Gastroesophageal sphincter (tissue), 3 donors: ENCODE measurements around the gene IFIT1.

Experiments
- CTCF ChIP-seq, 4 experiments: fragments of 200-600 bp in 2 of 4; fragments of 450-650 bp in 2 of 4; sonication (generic) in 1 of 4; IDR thresholded peaks; one replicate each; pipeline ENCODE4 v1.5.1; 2017 to 2019; ENCODE audit warnings: antibody characterized with exemption in 4 of 4, mild to moderate bottlenecking in 2 of 4, moderate library complexity in 2 of 4
- POLR2A ChIP-seq, 2 donors: fragments of 450-650 bp; IDR thresholded peaks; one replicate each; pipeline ENCODE4 v1.6.1; 2017; ENCODE audit warnings: antibody characterized with exemption in 2 of 2, mild to moderate bottlenecking in 2 of 2, moderate library complexity in 1 of 2

DNA sequence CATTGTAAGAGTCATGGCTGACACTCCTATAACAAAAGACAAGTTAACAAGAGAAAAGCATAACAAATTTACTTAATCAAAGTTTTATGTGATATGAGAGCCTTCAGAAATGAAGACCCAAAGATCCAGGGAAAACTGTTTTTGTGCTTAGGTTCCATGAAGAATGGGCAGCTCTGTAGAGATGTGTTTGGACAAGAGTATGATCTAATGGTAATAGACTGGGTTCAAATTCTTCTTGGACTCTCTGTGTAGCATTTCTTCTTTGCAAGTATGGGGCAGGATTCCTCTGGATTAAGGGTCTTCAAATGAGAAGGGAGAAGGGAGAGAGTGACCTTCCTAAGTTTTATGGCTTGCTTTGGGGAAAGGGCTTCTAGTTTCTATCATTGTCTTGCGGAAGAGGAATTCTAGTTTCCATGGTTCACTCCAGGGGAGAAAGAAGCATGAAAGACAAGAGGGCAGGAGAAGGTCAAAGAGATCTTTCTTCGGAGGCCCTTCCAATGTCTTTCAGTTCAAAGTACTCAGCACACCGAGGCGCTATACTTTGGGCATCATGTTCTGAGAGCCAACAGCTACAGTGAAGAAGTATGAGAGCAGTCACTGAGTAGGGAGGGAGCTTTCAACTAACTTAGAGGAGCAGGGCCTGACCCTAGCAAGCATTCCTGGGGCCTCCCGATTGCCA lies 49.2 kb upstream of the IFIT1 start:
- no peak for TF ChIP-seq POLR2A (IDR thresholded peaks at IDR 0.05)
- no peak for TF ChIP-seq CTCF (IDR thresholded peaks at IDR 0.05)
